Endothelial cell of umbilical vein (primary cell): ENCODE results near the gene ABAT.

Source experiments
- EZH2 ChIP-seq: IDR thresholded peaks from 2 replicates; pipeline ENCODE4 v1.6.1; 2012; ENCODE audit warnings: borderline replicate concordance, low read depth, mild to moderate bottlenecking, moderate library complexity, low read length, inconsistent platforms; ENCODE audit not compliant: severe bottlenecking
- FOS ChIP-seq: IDR thresholded peaks from 2 replicates; pipeline ENCODE4 v1.6.1; 2011; ENCODE audit warnings: mild to moderate bottlenecking, low read length, moderate library complexity, borderline replicate concordance; ENCODE audit not compliant: insufficient read depth
- MYC ChIP-seq: IDR thresholded peaks from one replicate; pipeline ENCODE4 v1.6.1; 2011; ENCODE audit warnings: mild to moderate bottlenecking, low read depth, low read length
- POLR2A ChIP-seq: IDR thresholded peaks from 2 replicates; pipeline ENCODE4 v1.6.1; 2012; ENCODE audit warnings: low read depth, mild to moderate bottlenecking, control low read depth, low read length
- POLR2AphosphoS5 ChIP-seq: IDR thresholded peaks from 2 replicates; pipeline ENCODE4 v1.6.1; 2012; ENCODE audit warnings: low read depth, mild to moderate bottlenecking, control low read depth, low read length, moderate library complexity; ENCODE audit not compliant: insufficient read depth
- TF ChIP-seq, protein P1 (sequence below), 2 donors: IDR thresholded peaks; 1 replicate in 1 of 2; 2 replicates in 1 of 2; pipeline ENCODE4 v1.5.1; 2011; ENCODE audit warnings: low read length in 2 of 2, mild to moderate bottlenecking in 2 of 2, moderate library complexity in 2 of 2, control low read depth in 1 of 2, inconsistent platforms in 1 of 2, low read depth in 1 of 2; ENCODE audit not compliant: insufficient read depth in 1 of 2; ENCODE audit errors: extremely low read depth in 1 of 2

DNA sequence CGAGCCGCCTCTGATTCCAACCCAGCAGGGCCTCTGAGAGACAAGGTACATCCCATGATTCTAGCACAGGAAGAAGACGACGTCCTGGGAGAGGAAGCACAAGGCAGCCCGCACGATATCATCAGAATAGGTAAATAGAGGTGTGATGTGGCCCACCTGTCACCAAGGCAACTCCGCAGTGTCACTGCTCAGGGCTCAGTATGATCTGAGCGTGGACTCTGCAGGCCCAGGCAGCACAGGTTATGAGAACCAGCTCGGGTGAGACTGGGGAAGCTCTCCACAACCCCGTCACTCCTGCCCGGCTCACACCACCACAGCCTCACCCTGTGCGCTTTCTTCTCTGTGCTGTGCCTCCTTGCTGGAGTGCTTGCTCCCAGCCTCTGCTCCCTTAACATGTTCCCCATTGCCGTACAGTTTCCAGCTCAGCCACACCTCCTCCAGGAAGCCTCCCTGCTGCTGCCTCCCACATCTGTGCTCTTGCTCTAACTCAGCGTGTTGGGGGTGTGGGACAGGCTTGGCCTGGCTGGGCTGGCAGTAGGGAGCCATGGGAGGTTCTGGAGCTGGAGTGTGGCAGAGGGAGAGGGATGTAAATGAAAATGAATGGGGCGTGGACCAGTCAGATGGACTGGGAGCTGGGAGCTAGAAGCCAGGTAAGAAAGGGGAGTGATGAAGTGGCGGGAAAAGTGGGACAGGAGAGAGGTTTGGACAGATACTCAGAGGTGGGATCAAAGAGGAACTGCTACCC lies 45.3 kb upstream of the ABAT start:
- TF ChIP-seq, protein P1, sequence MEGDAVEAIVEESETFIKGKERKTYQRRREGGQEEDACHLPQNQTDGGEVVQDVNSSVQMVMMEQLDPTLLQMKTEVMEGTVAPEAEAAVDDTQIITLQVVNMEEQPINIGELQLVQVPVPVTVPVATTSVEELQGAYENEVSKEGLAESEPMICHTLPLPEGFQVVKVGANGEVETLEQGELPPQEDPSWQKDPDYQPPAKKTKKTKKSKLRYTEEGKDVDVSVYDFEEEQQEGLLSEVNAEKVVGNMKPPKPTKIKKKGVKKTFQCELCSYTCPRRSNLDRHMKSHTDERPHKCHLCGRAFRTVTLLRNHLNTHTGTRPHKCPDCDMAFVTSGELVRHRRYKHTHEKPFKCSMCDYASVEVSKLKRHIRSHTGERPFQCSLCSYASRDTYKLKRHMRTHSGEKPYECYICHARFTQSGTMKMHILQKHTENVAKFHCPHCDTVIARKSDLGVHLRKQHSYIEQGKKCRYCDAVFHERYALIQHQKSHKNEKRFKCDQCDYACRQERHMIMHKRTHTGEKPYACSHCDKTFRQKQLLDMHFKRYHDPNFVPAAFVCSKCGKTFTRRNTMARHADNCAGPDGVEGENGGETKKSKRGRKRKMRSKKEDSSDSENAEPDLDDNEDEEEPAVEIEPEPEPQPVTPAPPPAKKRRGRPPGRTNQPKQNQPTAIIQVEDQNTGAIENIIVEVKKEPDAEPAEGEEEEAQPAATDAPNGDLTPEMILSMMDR (IDR thresholded peaks at IDR 0.05; ENCODE audit: extremely low read depth in 1 of 2, insufficient read depth in 1 of 2, low read depth in 1 of 2, low read length in 2 of 2) = no peak
- no peak for TF ChIP-seq POLR2A
- no peak for TF ChIP-seq FOS
- TF ChIP-seq POLR2AphosphoS5 = no peak
- TF ChIP-seq EZH2 = no peak
- TF ChIP-seq MYC = no peak
